GM18507 (cell line): ENCODE results near the gene VWA7.

ENCODE experiments used
- DNase-seq: peaks from one replicate; pipeline ENCODE4 v3.0.0; 2011; ENCODE audit warnings: low read depth; ENCODE audit not compliant: insufficient read length; ENCODE audit errors: extremely low spot score
- FAIRE-seq: peaks from 2 replicates; lab custom pipeline; 2011; peaks lifted over from hg19 to GRCh38; lab: Jason Lieb, UNC

Gene VWA7

DNA sequence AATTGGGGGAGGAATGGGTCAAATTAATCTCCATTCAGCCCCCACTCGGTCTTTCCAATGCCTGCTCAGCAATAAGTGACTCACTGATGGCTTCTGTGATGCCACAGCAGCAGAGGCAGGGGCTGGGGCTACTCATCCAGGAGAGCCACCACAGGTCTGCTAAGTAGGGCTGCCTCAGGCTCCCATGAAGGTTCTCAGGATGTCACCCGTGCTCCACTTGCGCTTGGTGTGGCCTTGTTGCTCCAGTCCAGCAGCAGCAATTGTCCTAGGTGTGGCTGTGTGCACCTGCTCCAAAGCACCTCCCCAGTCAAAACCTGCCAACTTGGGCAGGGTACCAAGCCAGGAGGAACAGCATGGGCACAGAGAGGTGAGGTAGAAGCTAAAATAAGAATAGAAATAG lies 55.0 kb downstream of the VWA7 start:
- FAIRE-seq, result no peak

GRCh38 chr6:31721351-31722020 lies 55.6 kb downstream of the VWA7 start, which contains the start of gene LY6G6C:
LY6G6C (minus strand) TSS chr6:31721746; CDS start chr6:31721679, 67 bp downstream.
- DNase-seq, result no peak
- no peak for FAIRE-seq

More for the DNA sequence above, 55.0 kb downstream of the VWA7 start:
- DNase-seq, result no peak

- DNase-seq (no peak), FAIRE-seq (no peak)
Observed at GRCh38 chr6:31720196-31720770, 56.8 kb downstream of the VWA7 start.

DNA sequence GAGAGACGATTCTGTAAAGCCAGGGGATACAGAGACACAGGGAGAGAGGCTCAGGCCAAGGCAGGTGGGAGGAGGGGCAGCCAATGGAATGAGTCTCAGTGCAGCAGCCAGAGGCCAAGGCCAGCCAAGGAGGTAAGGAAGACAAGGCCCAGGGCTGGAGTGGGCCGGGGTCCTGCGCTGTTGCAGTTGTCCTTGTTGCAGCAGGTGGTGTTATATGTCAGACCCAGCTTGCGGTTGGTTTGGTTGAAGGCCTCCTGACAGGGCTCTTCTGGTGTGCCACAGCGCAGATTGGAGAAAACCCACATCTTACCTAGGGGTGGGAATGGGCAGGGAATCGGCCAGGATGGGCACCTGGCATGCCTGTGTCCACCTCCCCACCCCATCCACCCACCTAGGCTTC lies 58.1 kb downstream of the VWA7 start:
- no peak for FAIRE-seq
- DNase-seq, result no peak

DNA sequence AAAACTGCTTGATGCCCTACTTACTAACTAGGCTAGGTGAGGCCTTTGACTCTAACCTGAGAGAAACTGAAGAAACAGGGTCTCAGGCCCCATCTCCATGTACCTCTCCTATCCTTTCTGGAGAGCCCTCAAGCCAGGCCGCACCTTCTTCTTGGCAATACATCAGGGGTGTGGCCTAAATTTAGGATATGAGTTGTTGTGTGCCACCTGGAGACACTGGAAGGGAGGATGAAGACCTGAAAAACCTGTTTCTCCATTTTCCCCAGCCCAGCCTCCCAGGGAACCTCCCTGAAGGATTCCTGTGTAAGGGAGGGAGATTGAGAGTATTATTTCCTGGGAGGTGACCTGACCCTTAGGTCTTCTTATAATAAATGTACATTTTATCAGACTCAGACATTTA lies 58.9 kb downstream of the VWA7 start:
- FAIRE-seq, result no peak
- no peak for DNase-seq

- no peak for FAIRE-seq
- no peak for DNase-seq
Observed at GRCh38 chr6:31717499-31718222, 59.5 kb downstream of the VWA7 start.
